Endometrial microvascular endothelial cells (primary cell): ENCODE data around the gene MAS1L. TPM values are rescaled to one million over a fixed set of nuclear protein-coding genes. Genes with fewer than 3 reads are reported as not detected.
"Not testable (repeated sequence)": the region's sequence is repeated elsewhere in the genome, so short reads cannot be mapped to it uniquely, and the experiment has no call there.

ENCODE experiments used
- in situ Hi-C: cut with HindIII; loops from 2 replicates; pipeline ENCODE4 v1.10.0; 2017; ENCODE audit warnings: low sequenced_read_pairs, low pct_unique_long_range_greater_than_20kb; ENCODE audit errors: inconsistent ontology term
- total RNA-seq: library from RNA; depleted of rRNA; stranded (reverse); fragments of >200 nt; gene quantifications from one replicate; pipeline ENCODE4 v1.2.3, GENCODE V29; 2015; ENCODE audit errors: inconsistent ontology term

Gene MAS1L
- total RNA-seq, 1 donor from 2014 or later = not detected

- in situ Hi-C loops = no loop called here
Measured at GRCh38 chr6:29490055-29490454, 2.3 kb upstream of the MAS1L start.

DNA sequence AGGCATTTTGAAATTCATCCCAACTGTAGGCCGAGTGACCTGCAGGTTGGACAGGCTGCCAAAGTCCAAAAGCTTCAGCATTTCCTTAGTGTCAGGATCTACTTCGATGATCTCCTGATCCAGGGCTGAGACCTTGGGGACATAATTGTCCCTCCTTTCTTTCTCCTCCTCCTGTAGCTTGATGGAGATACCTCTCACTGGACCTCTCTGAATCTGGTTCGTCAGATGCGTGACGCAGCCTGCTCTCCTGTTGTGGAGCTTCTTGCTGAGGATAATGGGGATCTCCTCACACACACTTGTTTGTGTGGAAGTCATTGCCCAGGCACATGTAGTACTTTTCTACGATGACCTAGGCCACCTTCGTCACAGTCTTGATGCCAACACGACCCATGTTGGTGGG lies 1.5 kb upstream of the MAS1L start:
- in situ Hi-C loops = no loop called here

DNA sequence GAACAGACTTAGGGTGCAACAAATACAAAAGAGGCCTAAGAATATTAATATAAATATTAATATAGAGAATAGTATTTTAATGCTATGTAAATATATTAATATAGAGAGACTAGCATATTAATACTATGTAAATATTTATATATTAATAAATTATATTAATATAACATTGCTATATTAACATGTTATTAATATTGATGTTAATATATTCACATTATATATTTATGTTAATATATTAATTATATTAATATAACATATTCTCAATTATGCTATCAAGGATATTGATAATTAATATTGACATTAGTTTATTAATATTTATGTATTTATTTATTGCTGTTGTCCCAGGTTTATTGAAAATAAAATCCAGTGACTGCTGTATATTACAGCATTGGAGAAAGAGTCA lies 1.1 kb upstream of the MAS1L start:
- in situ Hi-C loops = no loop called here

DNA sequence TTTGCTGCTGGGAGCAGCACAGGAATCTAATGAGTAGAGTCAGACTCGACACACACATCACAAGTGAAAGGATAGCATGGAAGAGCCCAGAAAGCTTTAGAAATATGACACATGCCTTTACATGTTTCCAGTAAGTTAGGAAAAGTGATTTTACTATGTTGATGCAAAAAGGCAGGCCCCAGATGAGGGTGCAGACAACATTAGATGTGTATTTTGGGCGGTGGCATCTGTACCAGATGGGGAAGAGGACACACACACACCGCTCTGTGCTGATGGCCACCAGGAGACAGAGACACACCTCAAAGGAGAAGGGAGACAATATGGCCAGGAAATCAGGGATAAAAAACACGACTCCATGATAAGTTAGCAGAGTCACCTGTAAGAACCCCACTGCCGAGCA lies 625 bp downstream of the MAS1L start:
- in situ Hi-C loops = no loop called here

DNA sequence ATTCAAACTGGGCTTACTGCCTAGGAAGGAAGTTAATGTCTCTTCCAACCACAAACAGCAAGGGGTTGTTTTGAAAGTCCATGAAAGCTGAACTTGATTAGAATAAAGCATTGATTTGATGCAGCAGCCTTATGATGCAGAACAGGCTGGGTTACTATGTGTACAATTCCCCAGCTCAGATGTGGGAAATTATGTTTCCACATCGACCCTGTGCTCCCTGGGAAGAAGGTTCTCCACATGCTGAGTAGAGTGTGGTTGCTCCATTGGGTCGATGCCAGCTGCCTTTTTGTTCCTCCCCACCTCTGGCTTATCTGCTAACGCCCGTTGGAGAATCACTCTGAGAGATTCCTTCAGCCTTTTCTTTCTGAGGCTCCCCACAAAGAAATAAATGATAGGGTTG lies 1.2 kb downstream of the MAS1L start:
- in situ Hi-C loops = no loop called here

DNA sequence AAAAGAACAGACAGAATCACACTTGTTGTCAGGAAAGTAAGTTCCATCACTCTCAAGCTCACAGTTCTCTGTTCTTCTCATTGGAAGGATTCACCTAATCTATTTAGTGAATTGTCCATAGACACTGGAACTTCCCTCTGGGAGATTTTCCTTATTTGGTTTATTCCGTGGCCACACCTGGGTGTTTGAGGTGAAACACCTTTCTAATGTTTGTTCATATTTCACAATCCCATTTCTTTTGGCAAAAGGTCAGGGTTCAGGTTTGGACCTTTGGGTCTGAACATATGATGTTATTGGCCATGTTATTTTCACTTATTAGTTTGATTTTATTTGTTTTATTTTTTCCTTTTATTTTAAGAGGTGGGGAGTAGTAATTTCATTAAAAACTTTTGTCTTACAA lies 4.0 kb downstream of the MAS1L start:
- in situ Hi-C loops = no loop called here

- in situ Hi-C loops = no loop called here
Measured at GRCh38 chr6:29483186-29483585, 4.6 kb downstream of the MAS1L start.

GRCh38 chr6:29479560-29479959 lies 8.2 kb downstream of the MAS1L start:
- in situ Hi-C loops = no loop called here

- in situ Hi-C loops = no loop called here
Measured at GRCh38 chr6:29478740-29479139, 9.0 kb downstream of the MAS1L start.

GRCh38 chr6:29477923-29478450 lies 9.8 kb downstream of the MAS1L start:
- in situ Hi-C loops = no loop called here

DNA sequence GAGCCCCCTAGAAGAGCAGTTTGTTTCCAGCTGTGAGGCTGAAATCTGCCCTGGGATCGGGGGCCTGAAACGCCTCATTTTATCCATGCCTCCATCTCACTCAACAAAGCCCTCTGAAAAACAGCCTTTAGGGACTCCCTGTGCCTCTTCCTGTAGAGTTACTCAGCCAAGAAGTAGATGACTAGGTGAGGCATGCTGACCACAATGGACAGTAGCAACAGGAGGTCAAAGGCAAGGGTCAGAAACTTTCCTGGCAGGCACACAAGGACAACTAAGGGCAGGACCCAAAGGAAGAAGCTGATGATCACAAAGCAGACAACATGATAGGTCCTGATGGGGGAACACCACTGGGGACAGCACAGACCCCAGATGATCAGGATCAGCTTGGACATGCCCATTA lies 12.8 kb downstream of the MAS1L start:
- in situ Hi-C loops = no loop called here

GRCh38 chr6:29466241-29466640 lies 21.5 kb downstream of the MAS1L start:
- in situ Hi-C loops = no loop called here

- in situ Hi-C loops = no loop called here
Measured at GRCh38 chr6:29465801-29466200, 22.0 kb downstream of the MAS1L start.

DNA sequence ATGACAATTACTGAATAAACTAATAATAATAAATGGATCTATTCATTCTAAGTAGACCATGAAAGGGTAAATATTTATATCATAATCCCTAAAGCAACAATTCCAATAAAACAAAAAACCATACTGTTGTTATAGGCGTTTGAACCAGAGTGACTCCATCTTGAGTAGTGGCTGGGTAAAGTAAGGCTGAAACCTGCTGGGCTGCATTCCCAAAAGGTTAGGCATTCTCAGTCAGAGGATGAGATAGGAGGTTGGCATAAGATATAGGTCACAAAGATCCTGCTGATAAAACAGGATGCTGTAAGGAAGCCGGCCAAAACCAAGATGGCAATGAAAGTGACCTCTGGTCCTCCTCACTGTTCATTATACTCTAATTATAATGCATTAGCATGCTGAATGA lies 22.5 kb downstream of the MAS1L start:
- in situ Hi-C loops = no loop called here

DNA sequence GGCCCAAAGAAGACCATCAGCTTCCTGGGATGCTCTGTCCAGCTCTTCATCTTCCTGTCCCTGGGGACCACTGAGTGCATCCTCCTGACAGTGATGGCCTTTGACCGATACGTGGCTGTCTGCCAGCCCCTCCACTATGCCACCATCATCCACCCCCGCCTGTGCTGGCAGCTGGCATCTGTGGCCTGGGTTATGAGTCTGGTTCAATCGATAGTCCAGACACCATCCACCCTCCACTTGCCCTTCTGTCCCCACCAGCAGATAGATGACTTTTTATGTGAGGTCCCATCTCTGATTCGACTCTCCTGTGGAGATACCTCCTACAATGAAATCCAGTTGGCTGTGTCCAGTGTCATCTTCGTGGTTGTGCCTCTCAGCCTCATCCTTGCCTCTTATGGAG lies 25.7 kb downstream of the MAS1L start:
- in situ Hi-C loops = no loop called here

DNA sequence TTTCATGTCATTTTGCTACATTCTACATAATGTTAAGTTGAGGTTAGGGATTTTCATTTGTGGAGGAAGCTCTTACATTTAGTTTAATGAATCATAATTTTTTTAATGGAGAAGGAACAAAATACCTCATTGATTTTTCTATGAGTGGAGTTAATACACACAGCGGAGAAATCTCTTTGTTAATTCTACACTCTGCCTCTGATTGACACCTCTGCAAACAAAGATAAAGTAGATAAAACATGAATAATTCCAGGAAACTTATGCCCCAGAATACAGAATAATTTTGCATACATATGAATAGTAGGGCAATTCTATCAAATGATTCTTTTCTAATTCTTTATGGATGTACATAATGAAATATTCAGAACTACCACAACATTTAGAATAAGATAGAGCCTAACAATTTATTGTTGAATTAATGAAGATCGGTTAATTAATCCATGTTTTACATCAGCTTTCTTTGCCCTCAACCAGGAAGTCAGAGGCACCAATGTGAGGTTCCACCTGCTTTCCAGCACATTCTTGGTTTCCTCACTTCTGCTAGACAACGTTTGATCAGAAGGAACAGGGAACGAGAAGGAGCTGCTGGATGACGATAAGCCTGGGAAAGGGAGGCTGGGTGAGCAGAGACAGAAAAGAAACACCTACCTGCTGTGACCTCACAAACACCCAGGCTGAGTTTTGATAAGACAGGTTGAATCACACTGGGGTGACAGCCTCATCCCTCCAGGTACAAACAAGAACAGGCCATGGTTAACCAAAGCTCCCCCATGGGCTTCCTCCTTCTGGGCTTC lies 26.5 kb downstream of the MAS1L start:
- in situ Hi-C loops = no loop called here

DNA sequence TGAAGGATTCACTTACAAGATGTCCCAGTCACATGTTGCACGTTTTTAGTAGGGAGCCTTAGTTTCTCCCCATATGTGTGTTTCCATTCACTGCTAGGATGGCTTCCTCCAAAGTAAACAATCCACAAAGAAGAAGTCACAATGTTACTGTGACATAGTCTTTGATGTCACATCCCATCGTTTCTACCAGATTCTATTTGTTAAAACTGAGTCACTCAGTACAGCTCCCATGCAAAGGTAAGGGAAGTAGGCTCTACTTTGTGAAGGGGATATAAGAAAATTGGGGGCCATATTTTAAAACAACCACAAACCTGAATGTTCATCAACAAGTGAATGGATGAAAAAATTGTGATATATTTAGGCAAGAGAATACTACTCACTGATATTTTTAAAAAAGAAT lies 30.8 kb downstream of the MAS1L start, which contains the start of the genes OR11A1 and OR2H1:
Gene OR11A1, minus strand, starts transcription at position 101 of the 400 bp plus-strand sequence. CDS start 29,430 bp downstream, outside the sequence.
Gene OR2H1, plus strand, starts transcription at position 185 of the 400 bp plus-strand sequence. CDS start 4,615 bp downstream, outside the sequence.
- in situ Hi-C loops = no loop called here

DNA sequence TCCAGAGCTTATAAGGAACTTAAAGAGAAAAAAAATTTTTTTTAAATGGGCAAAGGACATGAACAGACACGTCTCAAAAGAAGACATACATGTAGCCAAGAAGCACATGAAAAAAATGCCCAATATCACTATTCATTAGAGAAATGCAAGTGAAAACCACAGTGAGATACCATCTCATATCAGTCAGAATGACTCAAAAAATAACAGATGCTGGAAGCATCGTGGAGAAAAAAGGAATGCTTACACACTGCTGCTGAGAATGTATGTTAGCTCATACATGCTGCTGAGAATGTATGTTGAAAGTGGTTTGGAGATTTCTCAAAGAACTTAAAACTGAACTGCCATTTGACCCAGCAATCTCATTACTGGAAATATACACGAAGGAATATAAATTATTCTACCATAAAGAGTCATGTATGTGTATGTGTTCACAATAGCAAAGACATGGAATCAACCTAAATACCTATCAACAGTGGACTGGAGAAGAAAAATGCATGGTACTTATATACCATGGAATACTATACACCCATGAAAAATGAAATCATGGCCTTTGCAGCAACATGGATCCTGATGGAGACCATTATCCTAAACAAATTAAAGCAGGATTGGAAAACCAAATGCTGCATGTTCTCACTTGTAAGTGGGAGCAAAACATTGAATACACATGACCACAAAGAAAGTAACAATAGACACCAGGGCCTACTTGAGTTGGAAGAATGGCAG lies 36.1 kb downstream of the MAS1L start:
- in situ Hi-C loops = no loop called here

- in situ Hi-C loops = no loop called here
Measured at GRCh38 chr6:29447670-29448069, 40.1 kb downstream of the MAS1L start.

- in situ Hi-C loops = not testable (repeated sequence)
Measured at GRCh38 chr6:29444031-29444430, 43.7 kb downstream of the MAS1L start.
